H1 (cell line): ENCODE data around the gene SLC35E3. TPM values are rescaled to one million over a fixed set of nuclear protein-coding genes. Genes with fewer than 3 reads are reported as not detected.

ENCODE experiments used
- CTCF ChIA-PET: fragments of 300-600 bp; sonication (Branson Sonifier 250); formaldehyde crosslinking; loops from one replicate; lab custom pipeline; 2021; ENCODE audit not compliant: partially characterized antibody; lab: Charles Lee
- POLR2A ChIA-PET: fragments of 300-600 bp; sonication (Branson Sonifier 250); formaldehyde crosslinking; loops from one replicate; lab custom pipeline; 2021; ENCODE audit warnings: inconsistent platforms; ENCODE audit not compliant: partially characterized antibody; lab: Charles Lee
- DNase-seq, 2 experiments: peaks; one replicate each; pipeline versions ENCODE4 v3.0.0 to v3.0.0-alpha.2; 2010 to 2022; ENCODE audit warnings: low spot score in 2 of 2, low read depth in 1 of 2, mixed read lengths in 1 of 2
- FAIRE-seq: peaks from 2 replicates; lab custom pipeline; 2011; peaks lifted over from hg19 to GRCh38; lab: Jason Lieb, UNC
- H2AFZ ChIP-seq: 2 replicates; pipeline ENCODE4 v1.8.1; 2012; ENCODE audit warnings: low read length, inconsistent platforms
- H2AK5ac ChIP-seq: 2 replicates; pipeline ENCODE4 v1.6.1; 2013; ENCODE audit warnings: low read depth, low read length
- H2BK120ac ChIP-seq: replicated peaks from 2 replicates; pipeline ENCODE3; 2013; ENCODE audit warnings: low read depth, low read length, inconsistent platforms
- H2BK12ac ChIP-seq: 2 replicates; pipeline ENCODE4 v1.6.1; 2013; ENCODE audit warnings: low read depth, low read length
- H2BK15ac ChIP-seq: 2 replicates; pipeline ENCODE4 v1.6.1; 2013; ENCODE audit warnings: low read length
- H2BK20ac ChIP-seq: 2 replicates; pipeline ENCODE4 v1.6.1; 2013; ENCODE audit warnings: low read length
- H2BK5ac ChIP-seq: 2 replicates; pipeline ENCODE4 v1.6.1; 2013; ENCODE audit warnings: low read depth, low read length
- H3K14ac ChIP-seq: 2 replicates; pipeline ENCODE4 v1.6.1; 2013; ENCODE audit warnings: inconsistent platforms; ENCODE audit not compliant: insufficient read length
- H3K18ac ChIP-seq: 2 replicates; pipeline ENCODE4 v1.6.1; 2013; ENCODE audit warnings: low read length; ENCODE audit errors: extremely low read depth
- H3K23ac ChIP-seq: 2 replicates; pipeline ENCODE4 v1.6.1; 2013; ENCODE audit warnings: inconsistent platforms; ENCODE audit not compliant: insufficient read length
- H3K23me2 ChIP-seq: 2 replicates; pipeline ENCODE4 v1.6.1; 2013; ENCODE audit warnings: low read depth, low read length
- H3K27ac ChIP-seq: 2 replicates; pipeline ENCODE4 v1.6.1; 2011; ENCODE audit warnings: low read depth, low read length, inconsistent platforms
- H3K27me3 ChIP-seq, 4 experiments: replicated peaks in 1 of 4; 1 replicate in 1 of 4; 2 replicates in 3 of 4; pipeline versions ENCODE4 v1.6.1 to v1.8.1; 2011 to 2013; ENCODE audit warnings: low read length in 3 of 4, mild to moderate bottlenecking in 3 of 4, inconsistent platforms in 2 of 4, mixed read lengths in 2 of 4, moderate library complexity in 1 of 4; ENCODE audit not compliant: control insufficient read depth in 3 of 4, insufficient read depth in 3 of 4; ENCODE audit errors: extremely low read depth in 1 of 4
- H3K36me3 ChIP-seq, 4 experiments: 2 replicates each; pipeline versions ENCODE4 v1.6.1 to v1.8.1; 2011 to 2013; ENCODE audit warnings: mild to moderate bottlenecking in 4 of 4, low read length in 3 of 4, moderate library complexity in 2 of 4, control low read depth in 1 of 4, inconsistent platforms in 1 of 4; ENCODE audit not compliant: insufficient read depth in 4 of 4, control insufficient read depth in 2 of 4
- H3K4ac ChIP-seq: replicated peaks from 2 replicates; pipeline ENCODE3; 2013; ENCODE audit warnings: low read length, low read depth, mixed read lengths, inconsistent platforms; ENCODE audit not compliant: insufficient read length
- H3K4me1 ChIP-seq, 4 experiments: replicated peaks in 1 of 4; 1 replicate in 1 of 4; 2 replicates in 3 of 4; pipeline versions ENCODE4 v1.6.1 to v1.8.1; 2011 to 2013; ENCODE audit warnings: low read length in 3 of 4, inconsistent platforms in 2 of 4, mixed read lengths in 1 of 4; ENCODE audit not compliant: insufficient read depth in 4 of 4, control insufficient read depth in 3 of 4
- H3K4me2 ChIP-seq, 2 experiments: 2 replicates each; pipeline versions ENCODE4 v1.6.1 to v1.8.1; 2011 to 2013; ENCODE audit warnings: low read depth in 2 of 2, low read length in 2 of 2, control low read depth in 1 of 2, inconsistent platforms in 1 of 2, mild to moderate bottlenecking in 1 of 2; ENCODE audit not compliant: insufficient read depth in 1 of 2
- H3K4me3 ChIP-seq, 4 experiments: fragments of 200-600, 300-600 bp in 1 of 4; sonication (generic), shearing (Covaris generic), sonication (Bioruptor Twin) in 1 of 4; 2 replicates each; pipeline versions ENCODE4 v1.5.1 to v1.8.1; 2011 to 2016; ENCODE audit warnings: low read length in 4 of 4, low read depth in 3 of 4, control low read depth in 2 of 4, inconsistent platforms in 2 of 4, mild to moderate bottlenecking in 2 of 4, mixed read lengths in 1 of 4, moderate library complexity in 1 of 4; ENCODE audit not compliant: insufficient read depth in 2 of 4; ENCODE audit errors: extremely low read depth in 1 of 4
- H3K56ac ChIP-seq: replicated peaks from 2 replicates; pipeline ENCODE3; 2013; ENCODE audit warnings: low read depth, mild to moderate bottlenecking, mixed read lengths, low read length, inconsistent platforms; ENCODE audit not compliant: insufficient read length
- H3K79me1 ChIP-seq: 2 replicates; pipeline ENCODE4 v1.6.1; 2013; ENCODE audit warnings: low read depth, low read length, control low read depth
- H3K79me2 ChIP-seq, 2 experiments: 2 replicates each; pipeline versions ENCODE4 v1.6.1 to v1.8.1; 2012 to 2013; ENCODE audit warnings: low read length in 2 of 2, mild to moderate bottlenecking in 2 of 2, inconsistent platforms in 1 of 2; ENCODE audit not compliant: insufficient read depth in 2 of 2, control insufficient read depth in 1 of 2
- H3K9ac ChIP-seq, 4 experiments: replicated peaks in 1 of 4; 1 replicate in 1 of 4; 2 replicates in 3 of 4; pipeline versions ENCODE4 v1.6.1 to v1.8.1; 2011 to 2013; ENCODE audit warnings: low read depth in 3 of 4, low read length in 3 of 4, control low read depth in 2 of 4, mild to moderate bottlenecking in 2 of 4, moderate library complexity in 2 of 4, inconsistent platforms in 1 of 4; ENCODE audit errors: extremely low read depth in 1 of 4
- H3K9me3 ChIP-seq, 2 experiments: 2 replicates each; pipeline versions ENCODE4 v1.6.1 to v1.8.1; 2012 to 2013; ENCODE audit warnings: mild to moderate bottlenecking in 2 of 2, moderate library complexity in 2 of 2, control low read depth in 1 of 2, inconsistent platforms in 1 of 2, low read depth in 1 of 2, low read length in 1 of 2, mixed read lengths in 1 of 2; ENCODE audit not compliant: insufficient read depth in 2 of 2
- H4K20me1 ChIP-seq, 2 experiments: replicated peaks in 1 of 2; 2 replicates each; pipeline versions ENCODE3 to v1.8.1; 2011 to 2013; ENCODE audit warnings: inconsistent platforms in 2 of 2, low read length in 2 of 2, mild to moderate bottlenecking in 1 of 2; ENCODE audit not compliant: insufficient read depth in 2 of 2, control insufficient read depth in 1 of 2
- H4K5ac ChIP-seq: 2 replicates; pipeline ENCODE4 v1.6.1; 2013; ENCODE audit warnings: low read length, low read depth, mixed read lengths, inconsistent platforms; ENCODE audit not compliant: insufficient read length
- H4K8ac ChIP-seq: 2 replicates; pipeline ENCODE4 v1.8.0; 2013; ENCODE audit warnings: mild to moderate bottlenecking, moderate library complexity, low read length, inconsistent platforms; ENCODE audit not compliant: insufficient read depth; ENCODE audit errors: extremely low read depth
- H4K91ac ChIP-seq: replicated peaks from 2 replicates; pipeline ENCODE3; 2013; ENCODE audit warnings: low read length, mixed read lengths, inconsistent platforms; ENCODE audit not compliant: insufficient read length
- ATF2 ChIP-seq: IDR thresholded peaks from 2 replicates; pipeline ENCODE4 v1.6.1; 2012; ENCODE audit warnings: low read length, inconsistent platforms
- BCL11A ChIP-seq, 2 experiments: IDR thresholded peaks; one replicate each; pipeline ENCODE4 v1.6.1; 2011; ENCODE audit warnings: low read depth in 2 of 2, low read length in 2 of 2, mild to moderate bottlenecking in 2 of 2
- CBX8 ChIP-seq: fragments of 300-800, 300-1000 bp; sonication (generic); IDR thresholded peaks from 2 replicates; pipeline ENCODE4 v1.7.1; 2016; ENCODE audit warnings: low read depth, low read length, borderline replicate concordance
- CTBP2 ChIP-seq: IDR thresholded peaks from 2 replicates; pipeline ENCODE4 v1.7.0; 2011; ENCODE audit warnings: borderline replicate concordance, mild to moderate bottlenecking, moderate library complexity, mixed read lengths, low read length; ENCODE audit not compliant: insufficient read depth, insufficient read length
- FOSL1 ChIP-seq: IDR thresholded peaks from 2 replicates; pipeline ENCODE4 v1.6.1; 2011; ENCODE audit warnings: mild to moderate bottlenecking, low read depth, low read length, moderate library complexity; ENCODE audit not compliant: insufficient read depth
- KDM1A ChIP-seq: fragments of 200-600, 300-600 bp; sonication (generic); IDR thresholded peaks from 2 replicates; pipeline ENCODE4 v1.7.1; 2016; ENCODE audit warnings: mild to moderate bottlenecking, low read length, borderline replicate concordance
- NANOG ChIP-seq: IDR thresholded peaks from 2 replicates; pipeline ENCODE4 v1.6.1; 2011; ENCODE audit warnings: low read length, low read depth, mild to moderate bottlenecking, inconsistent platforms; ENCODE audit not compliant: insufficient read depth, poor library complexity, severe bottlenecking
- SIX5 ChIP-seq: IDR thresholded peaks from 2 replicates; pipeline ENCODE4 v1.6.1; 2011; ENCODE audit warnings: mild to moderate bottlenecking, low read depth, low read length
- SP1 ChIP-seq: IDR thresholded peaks from 2 replicates; pipeline ENCODE4 v1.6.1; 2011; ENCODE audit warnings: low read depth, low read length
- TAF1 ChIP-seq: IDR thresholded peaks from 2 replicates; pipeline ENCODE4 v1.6.1; 2011; ENCODE audit warnings: mild to moderate bottlenecking, low read depth, low read length
- TCF12 ChIP-seq: IDR thresholded peaks from 2 replicates; pipeline ENCODE4 v1.6.1; 2011; ENCODE audit warnings: low read depth, mild to moderate bottlenecking, low read length
- TEAD4 ChIP-seq: IDR thresholded peaks from 2 replicates; pipeline ENCODE4 v1.6.1; 2012; ENCODE audit warnings: low read depth, low read length, inconsistent platforms, mixed read lengths
- ZNF274 ChIP-seq: IDR thresholded peaks from 2 replicates; pipeline ENCODE4 v1.7.0; 2012; ENCODE audit warnings: low read length, borderline replicate concordance; ENCODE audit errors: extremely low read depth
- whole genome bisulfite sequencing, 2 experiments: shearing (Covaris generic) in 1 of 2; methylation state at CpG; one replicate each; pipeline versions ENCODE4 v1.1.6 to v1.1.7; 2013 to 2015; ENCODE audit warnings: low lambda C conversion rate in 2 of 2, mixed read lengths in 2 of 2, inconsistent platforms in 1 of 2, low coverage in 1 of 2, missing lambda C conversion rate in 1 of 2; ENCODE audit not compliant: insufficient replicate concordance in 2 of 2, insufficient coverage in 1 of 2, insufficient read length in 1 of 2; ENCODE audit errors: extremely low coverage in 1 of 2, missing lambda C conversion rate in 1 of 2; 5-methylcytosine and 5-hydroxymethylcytosine counted together
- polyA plus RNA-seq, 7 experiments: library from polyadenylated mRNA; depleted of rRNA in 3 of 7; stranded (reverse) in 5 of 7; unstranded in 2 of 7; fragments of >200 nt in 5 of 7; fragments of 200-250 nt in 2 of 7; gene quantifications; 1 replicate in 5 of 7; 2 replicates in 1 of 7; 4 replicates in 1 of 7; pipeline versions ENCODE4 v1.2.1 to v1.2.3, GENCODE V29; 2011 to 2013; ENCODE audit warnings: missing spikeins in 2 of 7, mixed read lengths in 2 of 7
- total RNA-seq: library from RNA; stranded (reverse); fragmentation: NEBNext Ultra II Directional; extraction: Animal tissue kit (Norgen Biotek cat#: 25700); gene quantifications from 2 replicates; pipeline ENCODE4 v1.2.1, GENCODE V29; 2021

SLC35E3 gene
- total and polyA plus RNA-seq, 2 of the 8 experiments (the other 6 are each of a cell fraction or from before 2014, with no cell fraction given): 10.0 to 10.9 TPM

- no peak overlapping the region for H3K4ac ChIP-seq
- H3K79me1 ChIP-seq: no peaks in the 10 kb centered on the region
- no peaks in the 10 kb centered on the region for H3K4me1 ChIP-seq
- no peak overlapping the region for H3K9ac ChIP-seq
- no peak overlapping the region for H3K4me3 ChIP-seq
- H3K18ac ChIP-seq: no peak overlapping the region
- H2BK15ac ChIP-seq: no peak overlapping the region
- WGBS, 2 experiments: 71% methylated on average over 7 of the region's 7 CpGs; no CpG with 5 or more reads in 1 of the 2 experiments
- no peak overlapping the region for H4K5ac ChIP-seq
- H3K79me2 ChIP-seq: no peaks in the 10 kb centered on the region
- H2BK12ac ChIP-seq: no peak overlapping the region
- no peaks in the 10 kb centered on the region for H3K27me3 ChIP-seq
- no peak overlapping the region for H3K4me2 ChIP-seq
- H3K27ac ChIP-seq: no peak overlapping the region
- H2BK20ac ChIP-seq: no peak overlapping the region
- no peak overlapping the region for H3K23ac ChIP-seq
- CTCF ChIA-PET: no interaction called here
- H2BK5ac ChIP-seq: no peak overlapping the region
- H3K36me3 ChIP-seq: peaks cover 9 to 65% (median 38%) of the 10 kb centered on the region in 4 experiments; a peak in 7 of 8 replicates
- H3K9me3 ChIP-seq: no peaks in the 10 kb centered on the region
- H4K20me1 ChIP-seq: no peaks in the 10 kb centered on the region
- H3K14ac ChIP-seq: no peak overlapping the region
- H4K8ac ChIP-seq: no peak overlapping the region
- no peak overlapping the region for H2AFZ ChIP-seq
- POLR2A ChIA-PET: interaction anchor here (1.4 kb wide), 1 partner anchor 10 kb away, joined by 3 read pairs; no protein-coding TSS in a partner anchor
- H4K91ac ChIP-seq: no peak overlapping the region
- no peak for FAIRE-seq
- H2AK5ac ChIP-seq: no peak overlapping the region
- H2BK120ac ChIP-seq: no peak overlapping the region
- H3K23me2 ChIP-seq: no peaks in the 10 kb centered on the region
- no peak overlapping the region for H3K56ac ChIP-seq
- no peak for DNase-seq
- TF ChIP-seq ATF2: no peak
- no peak for TF ChIP-seq KDM1A
- TF ChIP-seq TEAD4: no peak
- no peak for TF ChIP-seq TAF1
- TF ChIP-seq TCF12: no peak
- TF ChIP-seq CBX8: no peak
- TF ChIP-seq NANOG: no peak
- TF ChIP-seq FOSL1: no peak
- no peak for TF ChIP-seq BCL11A (IDR thresholded peaks at IDR 0.05; ENCODE audit: low read depth in 2 of 2, low read length in 2 of 2)
- no peak for TF ChIP-seq CTBP2
- no peak for TF ChIP-seq SP1
- TF ChIP-seq SIX5: no peak
- TF ChIP-seq ZNF274: no peak
Observed at GRCh38 chr12:68727776-68728175, 18.2 kb upstream of the SLC35E3 start.
